ENCODE measurements around the gene WRAP73.
"Not testable (repeated sequence)": the region's sequence is repeated elsewhere in the genome, so short reads cannot be mapped to it uniquely, and the experiment has no call there.

The WRAP73 gene

DNA sequence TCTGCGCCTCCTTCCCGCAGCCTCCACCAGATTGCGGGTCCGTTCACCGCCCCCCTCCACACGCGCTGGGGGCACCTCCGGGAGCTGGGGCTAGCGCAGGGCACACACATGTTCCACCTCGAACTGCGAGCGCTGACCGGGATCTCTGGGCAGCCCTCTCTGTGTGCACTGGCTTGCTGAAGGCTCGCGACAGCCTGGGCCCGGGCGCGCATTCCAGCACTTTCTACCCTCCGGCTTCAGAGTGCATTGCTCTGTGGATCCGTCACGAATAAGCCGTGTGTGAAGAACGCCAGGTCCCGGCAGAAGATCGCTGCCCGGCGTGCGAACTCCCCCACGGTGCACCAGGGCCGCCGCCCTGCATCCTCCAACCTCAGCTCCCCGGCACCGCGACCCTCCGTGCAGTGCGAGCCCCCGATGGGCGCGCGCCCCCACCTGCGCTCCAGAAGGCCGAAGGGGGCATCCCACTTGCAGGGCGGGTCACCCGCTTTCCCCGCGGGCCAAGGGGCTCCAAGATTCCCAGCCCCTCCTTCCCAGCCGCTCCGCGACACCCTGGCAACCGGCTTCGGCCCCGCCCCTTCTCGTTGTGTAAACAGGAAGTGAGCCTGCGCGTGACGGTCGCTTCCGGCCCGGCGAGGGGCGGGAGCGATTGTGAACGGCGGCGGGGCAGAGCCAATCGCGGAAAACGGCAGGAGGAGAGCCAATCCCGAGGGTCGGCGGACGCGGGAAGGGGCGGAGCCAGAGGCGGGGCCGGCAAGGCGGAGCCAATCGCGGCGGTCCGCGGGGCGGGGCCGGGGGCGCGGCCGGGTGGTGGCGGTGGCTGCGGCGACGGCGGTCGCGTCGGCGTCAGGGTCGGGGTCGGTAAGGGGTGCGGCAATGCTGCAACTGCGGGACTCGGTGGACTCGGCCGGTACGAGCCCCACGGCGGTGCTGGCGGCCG, 25.4 kb downstream of the WRAP73 start, which contains the start of gene TPRG1L:
TSS of gene TPRG1L (plus strand) at position 816 of the 937 bp plus-strand sequence. CDS start at position 874, 58 bp downstream.
- TF ChIP-seq, protein P1, sequence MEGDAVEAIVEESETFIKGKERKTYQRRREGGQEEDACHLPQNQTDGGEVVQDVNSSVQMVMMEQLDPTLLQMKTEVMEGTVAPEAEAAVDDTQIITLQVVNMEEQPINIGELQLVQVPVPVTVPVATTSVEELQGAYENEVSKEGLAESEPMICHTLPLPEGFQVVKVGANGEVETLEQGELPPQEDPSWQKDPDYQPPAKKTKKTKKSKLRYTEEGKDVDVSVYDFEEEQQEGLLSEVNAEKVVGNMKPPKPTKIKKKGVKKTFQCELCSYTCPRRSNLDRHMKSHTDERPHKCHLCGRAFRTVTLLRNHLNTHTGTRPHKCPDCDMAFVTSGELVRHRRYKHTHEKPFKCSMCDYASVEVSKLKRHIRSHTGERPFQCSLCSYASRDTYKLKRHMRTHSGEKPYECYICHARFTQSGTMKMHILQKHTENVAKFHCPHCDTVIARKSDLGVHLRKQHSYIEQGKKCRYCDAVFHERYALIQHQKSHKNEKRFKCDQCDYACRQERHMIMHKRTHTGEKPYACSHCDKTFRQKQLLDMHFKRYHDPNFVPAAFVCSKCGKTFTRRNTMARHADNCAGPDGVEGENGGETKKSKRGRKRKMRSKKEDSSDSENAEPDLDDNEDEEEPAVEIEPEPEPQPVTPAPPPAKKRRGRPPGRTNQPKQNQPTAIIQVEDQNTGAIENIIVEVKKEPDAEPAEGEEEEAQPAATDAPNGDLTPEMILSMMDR (IDR thresholded peaks at IDR 0.05; ENCODE audit: borderline replicate concordance, insufficient read depth, low read depth, low read length): no peak
- peak within 1 kb of the TSS; percentile 86 for H3K4me3 ChIP-seq (ENCODE audit: low read depth, low read length)

DNA sequence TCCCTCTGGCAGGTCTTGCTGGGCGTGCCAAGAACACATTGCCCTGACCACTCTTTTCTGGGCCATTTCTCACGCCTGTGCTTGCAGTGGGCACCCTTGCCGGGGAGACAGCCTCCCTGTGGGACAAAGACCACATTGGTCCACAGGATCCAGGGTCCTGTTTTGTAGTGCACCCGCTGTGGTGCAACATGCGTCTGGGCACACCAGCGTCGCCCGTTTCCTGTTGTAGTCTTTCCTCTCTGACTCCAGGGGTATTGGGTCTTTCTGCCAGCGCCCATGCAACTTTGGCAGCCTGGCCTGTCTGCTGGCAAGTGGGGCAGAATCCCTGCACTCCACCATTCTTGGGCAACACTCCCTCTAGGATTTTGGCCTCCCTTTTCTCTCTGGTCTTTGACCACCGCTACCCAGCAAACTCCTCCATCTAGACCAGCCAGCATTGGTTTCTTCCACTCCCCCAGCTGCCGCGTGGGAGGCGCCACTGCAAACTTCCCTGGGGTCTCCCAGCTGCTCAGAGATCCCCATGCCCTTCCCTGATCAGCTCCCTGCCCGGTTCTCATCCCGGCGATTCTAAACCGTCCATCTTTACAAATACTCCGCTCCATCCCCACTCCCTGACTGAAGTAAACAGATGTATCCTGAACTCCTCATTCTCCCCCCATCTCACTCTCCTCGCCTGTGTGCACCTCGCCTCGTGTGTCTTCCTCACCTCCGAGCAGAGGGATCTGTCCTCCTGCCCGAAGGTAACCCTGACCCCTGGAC, 26.3 kb downstream of the WRAP73 start:
- H3K4me3 ChIP-seq (ENCODE audit: low read depth, low read length): peak overlapping the region; percentile 86
- TF ChIP-seq, protein P1 (IDR thresholded peaks at IDR 0.05; ENCODE audit: borderline replicate concordance, insufficient read depth, low read depth, low read length): no peak

DNA sequence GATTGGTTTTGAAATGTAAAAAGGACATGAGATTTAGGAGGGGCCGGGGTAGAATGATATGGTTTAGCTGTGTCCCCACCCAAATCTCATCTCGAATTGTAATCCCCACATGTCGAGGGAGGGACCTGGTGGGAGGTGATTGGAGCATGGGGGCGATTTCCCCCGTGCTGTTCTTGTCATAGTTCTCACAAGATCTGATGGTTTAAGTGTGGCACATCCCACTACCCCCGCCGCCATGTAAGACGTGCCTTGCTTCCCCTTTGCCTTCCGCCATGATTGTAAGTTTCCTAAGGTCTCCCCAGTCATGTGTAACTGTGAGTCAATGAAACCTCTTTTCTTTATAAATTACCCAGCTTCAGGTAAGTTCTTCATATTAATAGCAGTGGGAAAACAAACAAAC, 27.8 kb downstream of the WRAP73 start:
- H3K4me3 ChIP-seq (ENCODE audit: low read depth, low read length): not testable (repeated sequence)

DNA sequence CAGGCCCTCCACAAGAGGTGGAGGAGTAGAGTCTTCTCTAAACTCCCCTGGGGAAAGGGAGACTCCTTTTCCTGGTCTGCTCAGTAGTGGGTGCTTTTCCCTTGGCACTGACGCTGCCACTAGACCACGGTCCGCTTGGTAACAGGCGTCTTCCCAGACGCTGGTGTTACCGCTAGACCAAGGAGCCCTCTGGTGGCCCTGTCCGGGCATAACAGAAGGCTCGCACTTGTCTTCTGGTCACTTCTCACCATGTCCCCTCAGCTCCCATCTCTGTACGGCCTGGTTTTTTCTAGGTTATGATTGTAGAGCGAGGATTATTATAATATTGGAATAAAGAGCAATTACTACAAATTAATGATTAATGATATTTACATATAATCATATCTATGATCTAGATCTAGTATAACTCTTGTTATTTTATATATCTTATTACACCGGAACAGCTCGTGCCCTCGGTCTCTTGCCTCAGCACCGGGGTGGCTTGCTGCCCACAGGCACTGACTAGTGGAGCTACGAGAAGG, 28.7 kb downstream of the WRAP73 start:
- TF ChIP-seq, protein P1 (IDR thresholded peaks at IDR 0.05; ENCODE audit: borderline replicate concordance, insufficient read depth, low read depth, low read length): peak; percentile 40; the same call in 1 of the 2 replicates
- not testable (repeated sequence) for H3K4me3 ChIP-seq (ENCODE audit: low read depth, low read length)

DNA sequence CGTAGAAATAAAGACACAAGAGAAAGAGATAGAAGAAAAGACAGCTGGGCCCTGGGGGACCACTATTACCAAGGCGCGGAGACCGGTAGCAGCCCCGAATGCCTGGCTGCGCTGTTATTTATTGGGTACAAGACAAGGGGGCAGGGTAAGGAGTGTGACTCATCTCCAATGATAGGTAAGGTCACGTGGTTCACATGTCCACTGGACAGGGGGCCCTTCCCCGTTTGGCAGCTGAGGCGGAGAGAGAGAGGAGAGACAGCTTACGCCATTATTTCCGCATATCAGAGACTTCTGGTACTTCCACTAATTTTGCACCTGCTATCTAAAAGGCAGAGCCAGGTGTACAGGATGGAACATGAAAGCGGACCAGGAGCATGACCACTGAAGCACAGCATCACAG, 29.2 kb downstream of the WRAP73 start:
- H3K4me3 ChIP-seq (ENCODE audit: low read depth, low read length): no peak overlapping the region
- TF ChIP-seq, protein P1 (IDR thresholded peaks at IDR 0.05; ENCODE audit: borderline replicate concordance, insufficient read depth, low read depth, low read length): no peak

DNA sequence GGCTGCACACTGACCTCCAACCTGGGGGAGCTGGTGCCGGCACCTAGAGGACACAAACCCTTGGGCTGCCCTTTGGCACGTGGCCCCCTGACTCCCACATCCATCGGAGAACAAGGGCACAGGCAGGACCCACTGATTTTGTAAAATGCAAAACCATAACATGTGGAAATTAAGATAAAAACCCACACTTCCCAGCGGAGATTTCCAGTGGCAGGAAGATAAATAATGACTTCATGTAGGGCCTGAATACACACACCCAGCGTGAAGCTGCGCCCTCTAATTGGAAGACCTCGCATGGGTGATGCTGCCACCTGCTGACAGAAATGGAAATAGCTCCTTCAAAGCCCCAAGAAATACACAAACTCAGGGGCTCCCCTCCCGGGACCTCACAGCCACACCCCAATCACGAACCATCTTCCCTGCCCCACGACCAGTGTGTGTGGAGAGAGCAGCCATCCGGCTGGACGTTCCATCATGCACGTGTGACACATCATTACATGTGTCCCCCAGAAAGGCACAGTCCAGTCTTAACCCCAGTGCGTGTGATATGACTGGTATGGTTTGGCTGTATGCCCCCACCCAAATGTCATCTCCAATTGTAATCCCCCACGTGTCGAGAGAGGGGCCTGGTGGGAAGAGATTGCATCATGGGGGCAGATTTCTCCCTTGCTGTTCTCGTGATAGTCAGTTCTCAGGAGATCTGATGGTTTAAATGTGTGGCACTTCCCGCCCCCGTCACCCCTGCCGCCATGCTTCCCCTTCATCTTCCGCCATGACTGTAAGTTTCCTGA, 30.8 kb downstream of the WRAP73 start:
- TF ChIP-seq, protein P1 (IDR thresholded peaks at IDR 0.05; ENCODE audit: borderline replicate concordance, insufficient read depth, low read depth, low read length): peak; percentile 61
- no peak overlapping the region for H3K4me3 ChIP-seq (ENCODE audit: low read depth, low read length)

DNA sequence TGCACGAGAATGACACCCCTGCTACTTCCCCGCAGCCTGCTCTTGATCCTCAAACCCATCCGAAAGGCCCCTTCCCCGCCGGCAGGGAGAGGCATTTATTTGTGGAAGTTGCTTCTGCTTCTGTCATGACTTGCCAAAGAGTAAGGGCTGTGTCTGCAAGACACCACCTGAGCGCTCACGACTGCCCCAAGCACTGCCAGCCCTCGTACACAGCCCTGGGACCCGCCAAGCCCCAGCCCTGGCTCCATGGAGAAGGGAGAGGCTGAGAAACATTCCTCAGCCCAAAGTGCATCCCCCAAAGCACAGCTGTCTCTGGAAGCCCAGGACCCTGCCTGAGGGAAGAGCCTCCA, 31.4 kb downstream of the WRAP73 start:
- TF ChIP-seq, protein P1 (IDR thresholded peaks at IDR 0.05; ENCODE audit: borderline replicate concordance, insufficient read depth, low read depth, low read length): no peak
- H3K4me3 ChIP-seq (ENCODE audit: low read depth, low read length): no peak overlapping the region

Data from GM12875 (cell line).